ENCODE results near the gene ZNF132. TPM values are rescaled to one million over a fixed set of nuclear protein-coding genes. Genes with fewer than 3 reads are reported as not detected.
A peak's percentile ranks its signal among the peaks of the same experiment; 100 is the strongest.
"Not testable (repeated sequence)": the region's sequence is repeated elsewhere in the genome, so short reads cannot be mapped to it uniquely, and the experiment has no call there.

ZNF132 gene
- total RNA-seq, 8 experiments from 2014 or later = 5.2 to 13.2 (median 7.4) TPM

GRCh38 chr19:58409010-58409790 lies 30.8 kb downstream of the ZNF132 start:
- ATAC-seq (replicated peaks in 6 of 8) = peak; percentile 2 to 39 (median 10)
- H3K27ac ChIP-seq = peak overlapping the region; percentile 8 to 66
- peak overlapping the region; percentile 54 to 75 (median 61) for H3K4me3 ChIP-seq
- WGBS, 10 experiments = 1 to 40% (median 5%) methylated on average over 1 to 19 of the region's 34 CpGs; no CpG with 5 or more reads in 5 of the 10 experiments
- peaks cover 10 to 13% of the 10 kb centered on the region in 2 donors for H3K4me1 ChIP-seq (replicated peaks in 1 of 2)
- in situ Hi-C loops (cut with MboI; ENCODE audit: low pct_unique_long_range_greater_than_20kb in 2 of 9, low sequenced_read_pairs in 9 of 9, unreplicated experiment in 9 of 9) = no loop called here

DNA sequence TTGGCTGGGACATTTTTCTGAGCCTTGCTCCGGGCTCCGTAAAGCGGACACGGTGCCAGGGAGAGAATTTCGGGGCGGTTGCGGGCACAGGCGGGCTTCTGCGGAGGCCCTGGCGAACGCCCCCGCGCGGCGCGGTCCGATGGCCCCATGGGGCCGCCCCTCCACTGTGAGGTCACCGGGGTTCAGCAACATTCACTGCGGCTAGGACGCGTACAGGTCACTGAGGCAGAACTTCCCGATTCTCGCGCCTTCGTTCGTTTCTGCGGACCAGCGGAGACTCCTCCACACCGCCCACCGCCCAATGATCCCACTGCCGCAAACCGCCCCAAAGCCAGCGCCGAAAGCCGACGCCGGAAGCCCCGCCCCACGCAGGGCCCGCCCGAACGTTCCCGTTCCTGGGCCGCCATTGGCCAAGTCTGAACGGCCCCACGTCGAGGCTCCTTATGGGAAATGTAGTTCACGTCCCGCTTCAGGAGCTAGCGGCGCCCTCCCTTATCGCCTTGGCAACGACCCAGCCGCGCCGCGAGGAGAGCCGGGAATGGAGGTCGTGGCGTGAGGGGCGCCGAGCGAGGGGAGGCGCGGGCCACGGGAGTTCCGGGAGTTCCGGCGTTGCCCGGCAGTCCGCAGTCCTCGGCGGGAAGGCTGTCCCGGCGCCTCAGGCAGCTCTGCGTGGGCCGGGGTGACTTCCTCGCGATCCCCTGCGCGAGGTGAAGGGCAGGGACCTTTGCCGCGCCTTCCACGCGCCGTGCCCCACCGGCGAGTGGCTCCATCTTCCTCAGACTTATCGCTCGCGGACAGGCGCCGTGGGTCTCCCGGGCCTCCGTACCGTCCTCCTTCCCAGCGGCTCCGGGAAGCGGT lies 31.6 kb downstream of the ZNF132 start, which contains the start of gene ZNF584:
TSS of gene ZNF584 (plus strand) at position 498 of the 858 bp plus-strand sequence. CDS start 499 bp downstream, outside the sequence.
- Histone ChIP-seq H3K4me3 (peak within 1 kb of the TSS; percentile 54 to 75 (median 61)), H3K27ac (peak within 1 kb of the TSS; percentile 58 to 78), H3K4me1 (replicated peaks in 1 of 2) (peaks cover 10 to 13% of the 10 kb centered on the region in 2 donors)
- peak; percentile 89 to 94 (median 92) for ATAC-seq (replicated peaks in 6 of 8)
- in situ Hi-C loops (cut with MboI; ENCODE audit: low pct_unique_long_range_greater_than_20kb in 2 of 9, low sequenced_read_pairs in 9 of 9, unreplicated experiment in 9 of 9) = no loop called here
- WGBS, 10 experiments = 0 to 10% (median 0%) methylated on average over 1 to 24 of the region's 100 CpGs; no CpG with 5 or more reads in 4 of the 10 experiments

DNA sequence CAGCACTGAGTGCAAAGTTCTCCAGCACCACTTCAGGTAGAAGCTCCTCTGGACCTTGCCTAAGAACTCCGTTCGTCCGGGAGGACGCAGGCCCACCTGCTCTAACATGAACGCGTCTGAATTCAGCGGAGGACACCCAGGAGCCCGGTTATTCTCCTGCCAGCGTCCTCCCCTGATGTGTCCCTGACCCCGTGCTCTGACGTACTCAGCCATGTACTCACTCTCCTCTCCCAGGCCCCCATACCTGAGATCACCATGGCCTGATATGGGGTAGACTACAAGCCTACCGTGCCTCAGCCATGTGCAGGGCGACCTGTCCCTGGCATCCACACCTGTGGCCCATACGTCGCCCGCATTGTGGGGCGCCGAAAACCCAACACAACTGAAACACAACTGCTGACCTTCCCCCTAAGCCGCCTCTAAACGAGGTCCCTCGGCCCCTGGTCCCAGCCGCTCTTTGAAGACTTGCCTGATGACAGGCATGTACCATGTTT lies 32.2 kb downstream of the ZNF132 start:
- peak; percentile 3 to 45 (median 30) for ATAC-seq (replicated peaks in 6 of 8)
- peak overlapping the region; percentile 58 to 78 for H3K27ac ChIP-seq

DNA sequence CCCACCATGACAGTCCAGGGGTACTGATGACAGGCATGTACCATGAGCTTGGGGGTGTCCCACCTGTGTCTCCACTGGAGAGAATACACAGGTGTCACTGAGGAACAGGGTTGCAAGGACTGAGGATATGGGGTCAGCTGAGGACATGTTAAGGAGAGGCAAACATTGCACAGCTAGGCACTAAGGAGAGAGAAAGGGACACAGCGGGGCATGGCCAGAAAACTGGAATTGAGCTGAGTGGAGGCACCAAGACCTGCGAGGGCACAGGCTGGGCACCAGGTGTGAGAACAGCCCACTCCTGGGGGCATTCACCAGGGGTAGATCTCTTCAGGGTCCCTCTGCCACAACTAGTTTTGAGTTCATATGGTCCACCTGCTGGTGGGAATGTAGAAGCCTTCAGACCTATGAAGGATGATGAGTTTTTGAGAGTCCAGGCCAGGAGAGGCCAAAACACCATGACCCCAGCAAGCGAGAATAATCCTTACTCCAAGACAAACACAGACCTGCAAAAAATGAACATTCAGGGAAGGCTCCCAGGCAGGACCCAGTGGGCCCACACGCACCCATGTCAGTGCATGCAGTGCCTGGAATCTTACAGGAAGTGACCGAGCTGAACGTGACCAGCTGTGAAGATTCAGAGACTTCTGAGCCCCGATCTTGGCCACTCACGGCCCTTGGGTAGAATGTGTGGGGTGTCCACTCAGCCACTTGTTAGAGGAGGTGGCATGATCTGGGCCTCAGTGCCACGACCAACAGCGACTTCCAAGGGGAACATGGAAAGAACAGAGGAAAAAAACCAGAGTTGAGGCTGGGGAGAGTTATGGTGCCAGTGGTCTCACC lies 32.9 kb downstream of the ZNF132 start:
- ATAC-seq (replicated peaks in 6 of 8) = no peak
- peak overlapping the region; percentile 54 to 75 (median 61) for H3K4me3 ChIP-seq
- H3K4me1 ChIP-seq (replicated peaks in 1 of 2) = peaks cover 12 to 13% of the 10 kb centered on the region in 2 donors
- in situ Hi-C loops (cut with MboI; ENCODE audit: low pct_unique_long_range_greater_than_20kb in 2 of 9, low sequenced_read_pairs in 9 of 9, unreplicated experiment in 9 of 9) = no loop called here
- H3K27ac ChIP-seq = peak overlapping the region in 1 of 2 donors; percentile 78
- WGBS, 10 experiments = 61 to 100% (median 83%) methylated on average over 1 to 8 of the region's 10 CpGs; no CpG with 5 or more reads in 5 of the 10 experiments

More for the DNA sequence above, 32.2 kb downstream of the ZNF132 start:
- peaks cover 10 to 13% of the 10 kb centered on the region in 2 donors for H3K4me1 ChIP-seq (replicated peaks in 1 of 2)
- 0 to 60% (median 40%) methylated on average over 2 to 3 of the region's 22 CpGs; no CpG with 5 or more reads in 7 of the 10 experiments for WGBS, 10 experiments
- H3K4me3 ChIP-seq = peak overlapping the region; percentile 54 to 75 (median 61)
- in situ Hi-C loops (cut with MboI; ENCODE audit: low pct_unique_long_range_greater_than_20kb in 2 of 9, low sequenced_read_pairs in 9 of 9, unreplicated experiment in 9 of 9) = no loop called here

- ATAC-seq (replicated peaks in 6 of 8); H3K27ac ChIP-seq; H3K4me3 ChIP-seq; in situ Hi-C loops (cut with MboI; ENCODE audit: low pct_unique_long_range_greater_than_20kb in 2 of 9, low sequenced_read_pairs in 9 of 9, unreplicated experiment in 9 of 9): not testable (repeated sequence)
- WGBS, 10 experiments = 20 to 100% (median 61%) methylated on average over 1 to 3 of the region's 5 CpGs; no CpG with 5 or more reads in 3 of the 10 experiments
- H3K4me1 ChIP-seq (replicated peaks in 1 of 2) = peaks cover 9 to 11% of the 10 kb centered on the region in 2 donors
These were observed 36.0 kb downstream of the ZNF132 start for GRCh38 chr19:58403920-58404478.

- H3K4me1 ChIP-seq (replicated peaks in 1 of 2) = peaks cover 6 to 9% of the 10 kb centered on the region in 2 donors
- no peak overlapping the region for H3K27ac ChIP-seq
- 0 to 100% (median 44%) methylated on average over 1 to 11 of the region's 23 CpGs; no CpG with 5 or more reads in 6 of the 10 experiments for WGBS, 10 experiments
- ATAC-seq (replicated peaks in 6 of 8) = no peak
- H3K4me3 ChIP-seq = peak overlapping the region; percentile 46 to 67 (median 58)
- in situ Hi-C loops (cut with MboI; ENCODE audit: low pct_unique_long_range_greater_than_20kb in 2 of 9, low sequenced_read_pairs in 9 of 9, unreplicated experiment in 9 of 9) = no loop called here
These were observed 38.0 kb downstream of the ZNF132 start for GRCh38 chr19:58401840-58402421.

DNA sequence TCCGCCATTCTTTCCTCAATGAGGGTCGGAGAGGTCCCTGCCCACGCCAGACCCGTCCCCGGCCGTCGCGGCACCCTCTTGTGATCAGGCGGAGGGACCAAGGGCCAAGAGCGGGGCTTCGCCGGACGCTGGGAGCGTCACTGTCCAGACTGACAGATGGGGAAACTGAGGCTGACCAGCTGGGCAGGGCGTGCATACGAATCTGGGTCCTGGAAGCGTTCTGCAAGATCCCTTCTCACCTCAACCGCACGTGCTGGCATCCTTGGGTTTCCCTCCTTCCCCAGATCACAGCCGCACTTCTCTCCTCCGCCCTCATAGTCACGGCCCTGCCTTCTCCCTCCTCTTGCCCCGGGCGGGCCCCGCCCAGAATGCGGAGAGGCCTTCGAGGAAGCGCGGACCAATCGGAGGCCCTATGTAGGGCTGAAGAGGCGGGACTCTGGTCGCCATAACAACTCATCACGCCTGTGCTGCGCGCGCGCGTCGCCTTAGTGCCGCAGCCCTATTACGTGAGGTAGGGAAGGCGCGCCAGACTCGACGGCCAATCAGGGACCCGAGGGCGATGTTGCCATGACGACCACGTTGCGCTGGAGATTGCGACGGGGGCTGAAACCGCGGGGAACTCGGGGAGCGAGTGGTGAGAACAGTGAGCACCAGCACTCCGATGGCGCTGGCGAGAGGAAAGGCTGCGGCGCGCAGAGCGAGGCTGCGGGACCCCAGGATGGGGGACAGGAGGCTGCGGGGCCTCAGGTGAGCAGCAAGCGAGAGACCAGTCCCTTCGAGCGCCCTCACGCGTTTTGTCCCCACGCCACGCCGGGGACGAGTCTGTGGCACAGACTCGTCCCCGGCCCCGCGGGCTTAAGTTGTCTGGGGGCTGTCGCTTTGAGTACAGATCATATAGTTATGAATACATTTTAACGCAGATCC lies 38.8 kb downstream of the ZNF132 start:
- peaks cover 5 to 9% of the 10 kb centered on the region in 2 donors for H3K4me1 ChIP-seq (replicated peaks in 1 of 2)
- in situ Hi-C loops (cut with MboI; ENCODE audit: low pct_unique_long_range_greater_than_20kb in 2 of 9, low sequenced_read_pairs in 9 of 9, unreplicated experiment in 9 of 9) = no loop called here
- peak overlapping the region; percentile 46 to 67 (median 58) for H3K4me3 ChIP-seq
- WGBS, 10 experiments = 0 to 3% (median 1%) methylated on average over 3 to 20 of the region's 80 CpGs; no CpG with 5 or more reads in 6 of the 10 experiments
- peak overlapping the region; percentile 36 to 64 for H3K27ac ChIP-seq
- peak; percentile 93 to 97 (median 94) for ATAC-seq (replicated peaks in 6 of 8)

GRCh38 chr19:58400316-58400915 lies 39.5 kb downstream of the ZNF132 start:
- H3K4me3 ChIP-seq = peak overlapping the region; percentile 45 to 67 (median 53)
- peak overlapping the region in 1 of 2 donors; percentile 42 for H3K27ac ChIP-seq
- ATAC-seq (replicated peaks in 6 of 8) = no peak
- 9 to 60% (median 49%) methylated on average over 1 to 6 of the region's 18 CpGs; no CpG with 5 or more reads in 4 of the 10 experiments for WGBS, 10 experiments
- H3K4me1 ChIP-seq (replicated peaks in 1 of 2) = peaks cover 8 to 9% of the 10 kb centered on the region in 2 donors
- in situ Hi-C loops (cut with MboI; ENCODE audit: low pct_unique_long_range_greater_than_20kb in 2 of 9, low sequenced_read_pairs in 9 of 9, unreplicated experiment in 9 of 9) = no loop called here

DNA sequence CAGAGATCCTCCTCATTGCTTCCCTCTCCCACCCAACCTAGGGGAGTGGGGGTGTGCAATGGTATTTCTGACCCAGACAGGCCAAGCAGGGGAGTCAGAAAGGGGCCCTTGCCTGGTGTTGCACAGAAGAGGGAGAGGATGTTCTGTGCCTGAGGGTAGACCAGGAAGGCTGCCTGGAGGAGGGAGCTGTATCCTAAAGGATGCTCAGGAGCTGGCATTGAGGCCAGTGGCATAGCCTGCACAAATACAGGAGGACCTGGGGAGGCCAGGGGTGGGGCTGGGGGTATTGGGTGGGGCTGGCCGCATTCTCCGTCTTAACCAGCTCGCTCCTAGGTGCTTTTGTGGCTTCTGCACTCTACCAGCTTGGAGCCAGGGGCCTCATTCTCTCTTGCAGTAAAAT lies 40.0 kb downstream of the ZNF132 start:
- in situ Hi-C loops (cut with MboI; ENCODE audit: low pct_unique_long_range_greater_than_20kb in 2 of 9, low sequenced_read_pairs in 9 of 9, unreplicated experiment in 9 of 9) = no loop called here
- peaks cover 8 to 9% of the 10 kb centered on the region in 2 donors for H3K4me1 ChIP-seq (replicated peaks in 1 of 2)
- H3K27ac ChIP-seq = no peak overlapping the region
- peak overlapping the region in 2 of 5 donors; percentile 49 to 58 for H3K4me3 ChIP-seq
- no peak for ATAC-seq (replicated peaks in 6 of 8)
- WGBS, 10 experiments = no CpG with 5 or more reads among the region's 3 CpGs

GRCh38 chr19:58398545-58398944 lies 41.4 kb downstream of the ZNF132 start:
- Histone ChIP-seq H3K27ac (no peak overlapping the region), H3K4me3 (no peak overlapping the region), H3K4me1 (replicated peaks in 1 of 2) (peaks cover 8 to 9% of the 10 kb centered on the region in 2 donors)
- 50 to 100% (median 92%) methylated on average over 1 to 5 of the region's 6 CpGs; no CpG with 5 or more reads in 2 of the 10 experiments for whole genome bisulfite sequencing, 10 experiments
- in situ Hi-C loops (cut with MboI; ENCODE audit: low pct_unique_long_range_greater_than_20kb in 2 of 9, low sequenced_read_pairs in 9 of 9, unreplicated experiment in 9 of 9) = no loop called here
- ATAC-seq (replicated peaks in 6 of 8) = no peak

Measured in motor neuron (in vitro differentiated cells).